ENCODE data around the gene IL4.
"Not testable (repeated sequence)": the region's sequence is repeated elsewhere in the genome, so short reads cannot be mapped to it uniquely, and the experiment has no call there.

The IL4 gene

DNA sequence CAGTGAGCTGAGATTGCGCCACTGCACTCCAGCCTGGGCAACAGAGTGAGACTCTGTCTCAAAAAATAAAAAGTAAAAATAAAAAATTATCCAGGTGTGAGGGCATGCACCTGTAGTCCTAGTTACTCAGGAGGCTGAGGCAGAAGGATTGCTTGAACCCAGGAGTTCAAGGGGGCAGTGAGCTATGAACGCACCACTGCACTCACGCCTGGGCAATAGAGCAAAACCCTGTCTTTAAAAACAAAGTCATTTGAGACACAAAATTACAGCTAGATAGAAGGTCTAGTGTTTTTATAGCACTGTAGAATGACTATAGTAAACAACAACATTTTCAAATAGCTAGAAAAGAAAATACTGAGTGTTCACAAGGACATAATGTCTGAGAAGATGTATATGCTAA is 16.4 kb downstream of the IL4 start:
- no peak for DNase-seq (ENCODE audit: low spot score)
- no peak for FAIRE-seq

DNA sequence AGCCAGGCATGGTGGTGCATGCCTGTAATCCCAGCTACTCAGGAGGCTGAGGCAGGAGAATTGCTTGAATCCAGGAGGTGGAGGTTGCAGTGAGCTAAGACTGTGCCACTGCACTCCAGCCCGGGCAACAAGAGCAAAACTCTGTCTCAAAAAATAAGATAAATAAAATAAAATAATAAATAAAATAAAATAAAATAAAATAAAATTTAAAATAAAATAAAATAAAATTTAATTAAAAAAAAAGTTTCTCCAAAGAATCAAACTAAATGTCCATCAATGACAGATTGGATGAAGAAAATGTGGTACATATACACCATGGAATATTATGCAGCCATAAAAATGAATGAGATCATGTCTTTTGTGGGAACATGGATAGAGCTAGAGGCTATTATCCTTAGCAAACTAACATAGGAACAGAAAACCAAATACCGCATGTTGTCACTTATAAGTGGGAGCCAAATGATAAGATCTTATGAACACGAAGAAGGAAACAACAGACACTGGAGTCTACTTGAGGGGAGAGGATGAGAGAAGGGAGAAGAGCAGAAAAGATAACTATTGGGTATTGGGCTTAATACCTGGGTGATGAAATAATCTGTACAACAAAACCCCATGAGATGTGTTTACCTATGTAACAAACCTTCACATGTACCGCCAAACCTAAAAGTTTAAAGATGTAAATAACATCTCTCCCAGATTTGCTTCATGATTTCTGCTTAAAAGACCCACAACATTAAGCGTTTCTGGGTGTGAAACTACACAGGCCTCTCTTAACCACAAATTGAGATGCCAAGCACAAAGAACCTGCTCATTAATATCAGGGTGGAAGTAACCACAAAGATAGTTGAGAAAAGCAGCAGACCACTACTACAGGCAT is 18.2 kb downstream of the IL4 start:
- FAIRE-seq; DNase-seq (ENCODE audit: low spot score): not testable (repeated sequence)

DNA sequence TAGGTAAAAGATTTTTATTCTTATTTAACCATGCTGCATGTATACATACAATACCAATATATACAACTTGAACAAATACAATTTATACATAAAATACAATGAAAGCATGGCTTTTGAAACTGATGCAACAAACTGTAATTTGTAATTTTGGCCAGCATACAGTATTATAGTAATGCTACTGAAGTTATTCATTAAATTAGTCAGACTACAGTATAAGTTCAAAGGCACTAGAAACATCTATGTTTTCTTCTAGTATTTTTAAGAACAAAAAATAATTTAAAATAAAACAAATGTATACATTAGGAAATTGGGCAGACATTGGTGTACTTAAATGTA is 18.8 kb downstream of the IL4 start:
- FAIRE-seq (no peak), DNase-seq (ENCODE audit: low spot score) (no peak)

DNA sequence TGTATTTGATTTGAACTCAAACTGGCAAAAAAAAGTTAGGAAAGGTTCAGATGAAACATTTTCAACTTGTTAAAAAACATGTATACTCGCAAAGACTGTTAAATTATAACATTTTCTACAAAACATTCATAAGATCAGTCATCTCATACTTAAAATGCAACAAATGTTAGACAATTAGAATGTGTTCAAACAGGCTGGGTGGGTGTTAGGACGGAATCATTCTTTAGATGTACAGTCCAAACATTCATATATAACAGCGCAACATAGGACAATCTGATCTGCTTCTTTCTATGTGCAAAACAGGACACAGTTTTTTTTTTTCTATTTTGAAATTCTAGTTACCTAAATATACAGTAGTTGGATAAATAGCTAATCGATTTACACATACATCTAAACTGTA is 22.2 kb downstream of the IL4 start:
- FAIRE-seq = no peak
- no peak for DNase-seq (ENCODE audit: low spot score)

DNA sequence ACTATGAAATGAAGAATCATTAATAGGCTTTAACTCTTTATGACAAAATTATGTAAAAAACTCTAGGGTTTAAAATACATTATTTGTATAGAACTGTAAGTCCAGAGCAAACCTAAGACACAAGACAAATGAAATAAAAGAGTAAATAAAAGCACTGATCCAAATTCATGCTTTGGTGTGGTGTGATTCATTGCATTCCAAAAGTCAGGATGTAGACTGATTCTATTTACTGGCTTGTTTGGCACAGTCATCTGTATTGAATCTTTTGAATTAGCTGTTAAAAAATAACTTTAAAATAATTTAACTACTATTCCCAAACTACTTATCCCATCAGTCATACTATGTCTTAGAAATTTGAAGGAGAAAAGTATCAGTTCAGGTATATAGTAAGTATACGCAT is 31.1 kb downstream of the IL4 start:
- DNase-seq (ENCODE audit: low spot score) (no peak), FAIRE-seq (no peak)

DNA sequence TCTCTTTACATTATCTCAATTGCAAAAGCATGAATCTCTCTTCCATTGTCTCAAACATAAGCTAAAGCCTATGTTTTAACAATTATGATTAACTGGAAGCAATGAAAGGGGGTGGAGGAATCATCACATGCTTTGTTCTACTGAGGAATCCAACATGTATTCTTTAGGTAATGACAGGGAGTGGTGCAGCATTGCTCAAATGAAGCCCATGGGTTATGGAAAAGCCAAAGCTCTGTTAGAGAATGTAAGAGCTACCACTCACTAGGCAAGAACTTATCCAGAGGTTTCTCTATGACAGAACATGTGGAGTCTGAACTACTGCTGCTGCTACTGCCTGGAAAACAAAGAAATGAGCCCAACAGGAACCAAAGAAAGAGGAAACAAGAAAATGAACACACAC is 34.9 kb downstream of the IL4 start:
- FAIRE-seq (no peak), DNase-seq (ENCODE audit: low spot score) (no peak)

DNA sequence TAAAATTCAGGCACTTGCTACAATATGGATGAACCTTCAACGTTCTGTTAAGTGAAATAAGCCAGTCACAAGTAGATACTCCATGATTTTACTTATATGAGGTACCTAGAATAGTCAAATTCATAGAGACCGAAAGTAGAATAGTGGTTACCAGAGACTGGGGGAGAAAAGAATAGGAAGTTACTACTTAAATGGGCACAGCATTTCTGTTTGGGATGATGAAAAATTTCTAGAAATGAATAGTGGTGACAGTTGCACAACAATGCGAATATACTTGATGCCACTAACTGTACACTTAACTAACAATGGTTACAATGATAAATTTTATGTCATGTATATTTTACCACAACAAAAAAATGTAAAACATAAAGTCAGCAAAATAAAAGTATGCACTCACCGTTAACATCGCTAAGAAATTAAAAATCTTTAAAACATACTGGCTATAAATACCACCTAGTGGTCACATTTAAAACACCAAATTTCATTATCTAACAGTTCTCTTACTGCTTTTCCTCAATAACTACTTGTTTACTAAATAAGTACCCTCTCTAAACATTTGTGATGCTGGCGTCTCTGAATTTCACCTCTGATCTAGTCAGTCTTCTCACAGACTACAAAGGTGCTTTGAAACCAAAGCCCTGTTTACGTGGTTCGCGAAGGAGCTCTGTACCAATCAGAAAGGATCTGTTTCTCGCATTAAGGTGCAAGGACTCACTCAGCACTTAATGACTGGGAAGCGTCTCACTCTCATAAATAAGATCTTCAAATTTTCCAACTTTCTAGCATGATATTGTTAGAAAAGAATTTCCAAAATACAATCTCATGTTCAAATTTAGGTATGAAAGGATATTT is 40.9 kb downstream of the IL4 start:
- FAIRE-seq = no peak
- DNase-seq (ENCODE audit: low spot score) = no peak

DNA sequence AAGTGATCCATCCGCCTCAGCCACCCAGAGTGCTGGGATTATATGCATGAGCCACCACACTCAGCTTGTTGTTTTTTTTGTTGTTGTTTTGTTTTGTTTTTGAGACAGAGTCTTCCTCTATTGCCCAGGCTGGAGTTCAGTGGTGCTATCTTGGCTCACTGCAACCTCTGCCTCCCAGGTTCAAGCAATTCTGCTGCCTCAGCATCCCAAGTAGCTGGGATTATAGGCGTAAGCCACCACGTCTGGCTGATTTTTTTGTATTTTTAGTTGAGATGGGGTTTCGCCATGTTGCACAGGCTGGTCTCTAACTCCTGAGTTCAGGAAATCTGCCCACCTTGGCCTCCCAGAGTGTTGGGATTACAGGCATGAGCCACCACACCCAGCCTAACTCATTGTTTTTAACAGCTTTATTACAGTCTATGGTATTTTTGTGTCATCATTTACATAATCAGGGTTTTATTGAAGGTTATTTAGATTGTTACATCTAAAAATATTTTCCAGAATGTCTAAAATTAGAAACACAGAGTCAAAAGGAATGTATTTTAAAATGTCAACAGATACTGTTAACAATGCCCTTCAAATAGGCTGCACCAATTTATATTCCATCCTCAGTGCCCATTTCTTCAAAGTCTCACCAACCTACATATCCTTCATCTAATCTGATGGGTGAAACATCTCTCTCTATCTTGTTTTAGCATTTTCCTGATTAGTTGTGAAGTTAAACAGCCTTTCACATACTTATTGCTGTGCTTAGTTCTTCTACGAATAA is 44.9 kb downstream of the IL4 start:
- FAIRE-seq (no peak), DNase-seq (ENCODE audit: low spot score) (no peak)

DNA sequence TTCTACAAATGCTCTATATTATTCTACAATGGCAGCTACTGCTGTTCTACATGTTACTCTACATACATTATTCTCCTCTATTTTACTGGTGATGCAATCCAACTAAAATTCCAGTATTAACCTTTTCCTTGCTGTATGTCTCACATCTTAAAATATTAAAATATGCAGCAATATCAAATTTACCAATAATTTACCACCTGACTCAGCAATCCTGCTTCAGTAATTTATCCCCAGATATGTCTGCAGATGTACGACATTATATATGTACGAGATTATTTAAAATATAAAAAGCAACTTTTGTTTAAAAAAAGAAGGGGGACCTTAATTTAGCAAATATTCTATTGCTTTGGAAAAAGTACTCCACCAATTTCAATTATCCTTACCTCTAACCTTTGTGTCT is 52.0 kb downstream of the IL4 start:
- DNase-seq (ENCODE audit: low spot score) = no peak
- FAIRE-seq = no peak

DNA sequence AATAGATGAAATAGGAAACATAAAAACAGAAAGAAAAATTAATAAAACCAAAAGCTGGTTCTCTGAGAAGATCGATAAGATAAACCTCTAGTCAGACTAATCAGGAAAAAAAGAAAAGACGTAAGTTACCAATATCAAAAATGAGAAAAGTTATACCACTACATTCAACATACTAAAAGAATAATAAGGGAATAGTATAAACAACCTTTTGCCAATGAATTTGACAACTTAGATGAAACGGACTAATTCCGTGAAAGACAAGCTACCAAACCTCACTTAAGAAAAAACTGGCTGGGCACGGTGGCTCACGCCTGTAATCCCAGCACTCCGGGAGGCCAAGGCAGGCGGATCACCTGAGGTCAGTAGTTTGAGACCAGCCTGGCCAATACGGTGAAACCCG is 56.1 kb downstream of the IL4 start:
- no peak for FAIRE-seq
- no peak for DNase-seq (ENCODE audit: low spot score)
